OCI-LY3 (cell line): ENCODE measurements around the gene CPSF7.

ENCODE experiments used
- H2AFZ ChIP-seq: fragments of 200-600, 300-600 bp; shearing (Covaris generic); 2 replicates; pipeline ENCODE4 v1.6.0; 2014; ENCODE audit warnings: antibody characterized with exemption, low read depth, low read length
- H3K27ac ChIP-seq: fragments of 200-600, 300-600 bp; sonication (generic); 2 replicates; pipeline ENCODE4 v1.5.1; 2014; ENCODE audit warnings: mild to moderate bottlenecking, low read length, moderate library complexity, mixed read lengths
- H3K27me3 ChIP-seq: fragments of 200-600, 300-600 bp; sonication (generic); 2 replicates; pipeline ENCODE4 v1.6.1; 2014; ENCODE audit warnings: low read depth, low read length, mixed read lengths
- H3K36me3 ChIP-seq: fragments of 200-600, 300-600 bp; sonication (generic); replicated peaks from 2 replicates; pipeline ENCODE3; 2014; ENCODE audit warnings: low read depth, low read length, mixed read lengths
- H3K4me1 ChIP-seq: fragments of 300-600, 200-600 bp; sonication (generic); 2 replicates; pipeline ENCODE4 v1.6.1; 2014; ENCODE audit warnings: low read length, mixed read lengths
- H3K4me2 ChIP-seq: fragments of 200-600, 300-600 bp; sonication (generic); 2 replicates; pipeline ENCODE4 v1.6.1; 2014; ENCODE audit warnings: low read length, mixed read lengths
- H3K4me3 ChIP-seq: fragments of 300-600, 200-600 bp; sonication (generic); 2 replicates; pipeline ENCODE4 v1.5.1; 2014; ENCODE audit warnings: antibody characterized with exemption, mild to moderate bottlenecking, low read length, moderate library complexity
- H3K79me2 ChIP-seq: fragments of 300-600, 200-600 bp; shearing (Covaris generic); 2 replicates; pipeline ENCODE4 v1.6.1; 2014; ENCODE audit warnings: mild to moderate bottlenecking, low read length, mixed read lengths
- H3K9ac ChIP-seq: fragments of 300-600, 200-600 bp; shearing (Covaris generic); 2 replicates; pipeline ENCODE4 v1.6.0; 2014; ENCODE audit warnings: mild to moderate bottlenecking, low read length, moderate library complexity
- H3K9me3 ChIP-seq: fragments of 200-600, 300-600 bp; shearing (Covaris generic); 2 replicates; pipeline ENCODE4 v1.6.1; 2014; ENCODE audit warnings: low read length, mixed read lengths; ENCODE audit not compliant: insufficient read depth
- H4K20me1 ChIP-seq: fragments of 200-600, 300-600 bp; sonication (generic); 2 replicates; pipeline ENCODE4 v1.6.1; 2016; ENCODE audit warnings: low read length, mixed read lengths; ENCODE audit not compliant: insufficient read depth
- EZH2phosphoT487 ChIP-seq: fragments of 200-600 bp; shearing (Covaris generic); IDR thresholded peaks from 2 replicates; pipeline ENCODE4 v1.6.1; 2018; ENCODE audit warnings: antibody characterized with exemption, mixed run types, low read depth
- TF ChIP-seq, protein P1 (sequence below): fragments of 200-600, 300-600 bp; sonication (generic); IDR thresholded peaks from 2 replicates; pipeline ENCODE4 v1.5.1; 2014; ENCODE audit warnings: antibody characterized with exemption, low read length, low read depth

The CPSF7 gene

DNA sequence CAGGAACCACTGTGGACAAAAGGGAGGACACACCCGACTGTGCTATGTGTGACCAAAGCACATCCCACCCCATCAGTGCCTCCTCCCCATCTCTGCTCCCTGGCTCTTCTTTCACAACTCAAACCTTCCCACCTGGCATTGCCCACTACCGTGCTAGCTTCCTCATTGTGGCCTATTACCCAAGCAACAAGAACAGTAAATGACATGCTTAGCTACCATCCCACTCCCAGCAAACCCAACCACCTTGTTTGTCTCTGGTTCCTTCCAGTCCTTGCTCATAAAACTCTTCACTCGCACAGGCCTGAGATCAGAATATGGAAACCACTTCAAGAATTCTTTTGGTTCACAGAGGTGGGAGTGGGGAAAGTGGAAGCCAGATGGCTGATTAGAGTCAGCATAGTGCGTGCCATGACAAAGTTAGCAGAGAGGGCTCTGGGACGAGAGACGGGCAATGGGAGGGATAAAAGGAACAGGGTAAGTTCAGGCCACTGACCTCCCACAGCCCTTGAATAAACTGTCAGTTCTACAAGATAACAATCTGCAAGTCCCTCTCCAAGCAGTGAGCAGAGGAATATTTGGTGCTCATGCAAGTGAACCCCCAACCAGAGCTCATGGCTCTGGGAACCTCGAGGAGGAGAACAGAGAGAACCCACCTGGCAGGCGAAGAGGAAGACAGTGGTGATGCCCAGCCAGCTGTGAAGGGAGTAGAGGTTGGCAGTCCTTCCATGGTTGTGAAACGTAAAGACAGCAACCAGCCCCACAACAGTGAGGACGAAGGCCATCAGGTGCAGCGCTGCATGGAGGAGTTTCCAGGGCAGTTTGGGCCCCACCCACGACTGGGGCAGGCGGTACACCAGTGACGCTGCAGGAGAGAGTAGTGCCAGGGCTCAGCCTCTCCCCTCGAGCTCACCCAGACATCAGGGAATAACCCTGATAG lies 76.4 kb downstream of the CPSF7 start:
- H3K4me1 ChIP-seq, result peaks cover 48% of the 10 kb centered on the region
- no peaks in the 10 kb centered on the region for H4K20me1 ChIP-seq
- H3K4me2 ChIP-seq, result peak overlapping the region; percentile 5; the same call in 1 of the 2 replicates
- TF ChIP-seq, protein P1, sequence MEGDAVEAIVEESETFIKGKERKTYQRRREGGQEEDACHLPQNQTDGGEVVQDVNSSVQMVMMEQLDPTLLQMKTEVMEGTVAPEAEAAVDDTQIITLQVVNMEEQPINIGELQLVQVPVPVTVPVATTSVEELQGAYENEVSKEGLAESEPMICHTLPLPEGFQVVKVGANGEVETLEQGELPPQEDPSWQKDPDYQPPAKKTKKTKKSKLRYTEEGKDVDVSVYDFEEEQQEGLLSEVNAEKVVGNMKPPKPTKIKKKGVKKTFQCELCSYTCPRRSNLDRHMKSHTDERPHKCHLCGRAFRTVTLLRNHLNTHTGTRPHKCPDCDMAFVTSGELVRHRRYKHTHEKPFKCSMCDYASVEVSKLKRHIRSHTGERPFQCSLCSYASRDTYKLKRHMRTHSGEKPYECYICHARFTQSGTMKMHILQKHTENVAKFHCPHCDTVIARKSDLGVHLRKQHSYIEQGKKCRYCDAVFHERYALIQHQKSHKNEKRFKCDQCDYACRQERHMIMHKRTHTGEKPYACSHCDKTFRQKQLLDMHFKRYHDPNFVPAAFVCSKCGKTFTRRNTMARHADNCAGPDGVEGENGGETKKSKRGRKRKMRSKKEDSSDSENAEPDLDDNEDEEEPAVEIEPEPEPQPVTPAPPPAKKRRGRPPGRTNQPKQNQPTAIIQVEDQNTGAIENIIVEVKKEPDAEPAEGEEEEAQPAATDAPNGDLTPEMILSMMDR, result no peak
- no peak for TF ChIP-seq EZH2phosphoT487
- H3K9ac ChIP-seq, result no peak overlapping the region
- H3K4me3 ChIP-seq, result no peak overlapping the region
- H3K27ac ChIP-seq, result peak overlapping the region; percentile 20; the same call in 1 of the 2 replicates
- no peak overlapping the region for H2AFZ ChIP-seq
- no peaks in the 10 kb centered on the region for H3K27me3 ChIP-seq
- H3K36me3 ChIP-seq, result peaks cover 61% of the 10 kb centered on the region
- no peaks in the 10 kb centered on the region for H3K9me3 ChIP-seq
- peaks cover 42% of the 10 kb centered on the region for H3K79me2 ChIP-seq
